ENCODE data around the gene ZNF146.

Gene ZNF146

DNA sequence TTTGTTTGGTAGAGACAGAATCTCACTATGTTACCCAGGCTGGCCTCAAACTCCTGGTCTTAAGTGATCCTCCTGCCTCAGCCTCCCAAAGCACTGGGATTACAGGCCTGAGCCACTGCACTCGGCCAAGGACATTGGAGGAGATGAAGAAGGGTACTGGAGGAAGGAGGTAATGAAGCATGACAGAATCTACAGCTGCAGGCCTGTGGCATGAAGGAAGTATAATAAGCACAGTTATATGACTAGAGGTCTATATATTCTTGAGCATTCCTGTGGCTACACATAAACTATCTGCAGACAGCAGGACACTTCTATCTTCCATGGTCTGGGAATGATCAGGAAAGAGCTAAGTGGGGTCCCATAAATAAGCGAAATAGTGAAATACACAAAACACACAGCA lies 18.7 kb upstream of the ZNF146 start:
- TF ChIP-seq, protein P1, sequence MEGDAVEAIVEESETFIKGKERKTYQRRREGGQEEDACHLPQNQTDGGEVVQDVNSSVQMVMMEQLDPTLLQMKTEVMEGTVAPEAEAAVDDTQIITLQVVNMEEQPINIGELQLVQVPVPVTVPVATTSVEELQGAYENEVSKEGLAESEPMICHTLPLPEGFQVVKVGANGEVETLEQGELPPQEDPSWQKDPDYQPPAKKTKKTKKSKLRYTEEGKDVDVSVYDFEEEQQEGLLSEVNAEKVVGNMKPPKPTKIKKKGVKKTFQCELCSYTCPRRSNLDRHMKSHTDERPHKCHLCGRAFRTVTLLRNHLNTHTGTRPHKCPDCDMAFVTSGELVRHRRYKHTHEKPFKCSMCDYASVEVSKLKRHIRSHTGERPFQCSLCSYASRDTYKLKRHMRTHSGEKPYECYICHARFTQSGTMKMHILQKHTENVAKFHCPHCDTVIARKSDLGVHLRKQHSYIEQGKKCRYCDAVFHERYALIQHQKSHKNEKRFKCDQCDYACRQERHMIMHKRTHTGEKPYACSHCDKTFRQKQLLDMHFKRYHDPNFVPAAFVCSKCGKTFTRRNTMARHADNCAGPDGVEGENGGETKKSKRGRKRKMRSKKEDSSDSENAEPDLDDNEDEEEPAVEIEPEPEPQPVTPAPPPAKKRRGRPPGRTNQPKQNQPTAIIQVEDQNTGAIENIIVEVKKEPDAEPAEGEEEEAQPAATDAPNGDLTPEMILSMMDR (IDR thresholded peaks at IDR 0.05; ENCODE audit: insufficient read depth, missing control alignments): no peak
- DNase-seq (ENCODE audit: insufficient read length, low spot score): no peak
- FAIRE-seq: no peak

DNA sequence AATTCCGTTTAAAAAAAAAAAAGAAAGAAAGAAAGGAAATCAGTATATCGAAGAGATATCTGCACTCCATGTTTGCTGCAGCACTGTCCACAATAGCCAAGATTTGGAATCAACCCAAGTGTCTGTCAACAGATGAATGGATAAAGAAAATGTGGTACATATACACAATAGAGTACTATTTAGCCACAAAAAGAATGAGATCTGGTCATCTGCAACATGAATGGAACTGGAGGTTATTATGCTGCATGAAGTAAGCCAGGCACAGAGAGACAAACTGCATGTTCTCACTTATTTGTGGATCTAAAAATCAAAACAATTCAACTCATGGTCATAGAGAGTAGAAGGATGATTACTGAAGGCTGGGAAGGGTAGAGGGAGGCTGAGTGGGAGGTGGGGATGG lies 16.8 kb upstream of the ZNF146 start:
- TF ChIP-seq, protein P1 (IDR thresholded peaks at IDR 0.05; ENCODE audit: insufficient read depth, missing control alignments): no peak
- no peak for FAIRE-seq
- no peak for DNase-seq (ENCODE audit: insufficient read length, low spot score)

DNA sequence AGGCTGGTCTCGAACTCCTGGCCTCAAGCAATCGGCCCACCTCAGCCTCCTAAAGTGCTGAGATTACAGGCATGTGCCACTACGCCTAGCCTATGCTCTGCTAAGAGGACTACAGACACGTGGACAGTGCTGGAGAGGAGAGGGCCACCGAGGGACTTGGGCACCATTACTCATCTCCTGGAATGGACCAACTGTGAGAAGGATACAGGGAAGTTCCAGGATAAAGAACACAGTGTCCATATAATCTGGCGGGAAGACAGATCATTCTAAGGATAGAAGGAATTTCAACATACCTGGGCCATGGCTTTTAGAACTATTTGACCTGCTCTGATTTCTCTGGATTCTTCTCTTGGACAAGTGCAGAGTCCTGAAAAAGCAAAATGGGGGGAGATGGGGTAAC lies 13.2 kb upstream of the ZNF146 start:
- no peak for DNase-seq (ENCODE audit: insufficient read length, low spot score)
- no peak for FAIRE-seq
- TF ChIP-seq, protein P1 (IDR thresholded peaks at IDR 0.05; ENCODE audit: insufficient read depth, missing control alignments): no peak

DNA sequence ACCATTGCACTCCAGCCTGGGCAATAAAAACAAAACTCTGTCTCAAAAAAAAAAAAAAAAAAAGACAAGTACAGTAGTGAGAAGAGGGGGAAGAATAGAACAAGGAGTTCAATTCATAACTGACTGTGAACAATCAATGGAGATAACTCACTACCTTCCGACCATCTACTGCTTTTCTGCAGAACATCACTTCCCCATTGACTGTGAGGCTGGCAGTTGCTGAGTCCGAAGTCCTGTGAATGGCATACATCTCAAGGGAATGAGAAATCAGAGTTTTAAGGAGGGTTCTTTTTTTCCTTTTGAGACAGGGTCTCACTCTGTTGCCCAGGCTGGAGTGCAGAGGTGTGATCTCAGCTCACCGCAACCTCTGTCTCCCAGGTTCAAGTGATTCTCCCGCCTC lies 11.6 kb upstream of the ZNF146 start:
- TF ChIP-seq, protein P1 (IDR thresholded peaks at IDR 0.05; ENCODE audit: insufficient read depth, missing control alignments): no peak
- FAIRE-seq (no peak), DNase-seq (ENCODE audit: insufficient read length, low spot score) (no peak)

DNA sequence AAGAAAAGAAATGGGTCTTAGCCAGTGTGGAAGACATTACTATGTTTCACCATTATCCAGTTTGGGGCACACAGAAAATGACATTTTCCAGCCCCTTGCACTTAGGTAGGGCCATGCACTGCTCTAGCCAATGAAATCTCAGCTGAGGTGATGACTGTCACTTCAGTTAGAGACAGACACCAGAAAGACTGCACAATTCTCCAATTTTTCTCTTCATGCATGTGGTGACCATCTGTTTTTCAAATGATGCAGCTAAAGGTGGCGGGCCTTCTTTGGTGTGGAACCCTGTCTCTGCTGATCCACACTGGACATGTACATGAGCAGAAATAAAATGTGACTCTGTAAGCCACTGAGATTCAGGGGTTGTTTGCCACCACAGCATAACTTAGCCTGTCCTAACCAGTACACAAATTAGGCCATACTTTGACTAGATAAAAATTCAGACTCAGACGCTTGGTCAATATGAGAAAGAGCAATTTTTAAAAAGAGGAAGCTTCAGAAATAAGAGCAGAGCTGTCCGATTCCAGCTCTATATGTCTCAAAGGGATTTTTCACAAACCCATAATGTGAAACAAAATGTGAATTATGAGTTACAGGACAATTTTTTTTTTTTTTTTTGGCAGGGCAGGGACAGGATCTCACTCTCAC lies 7.2 kb upstream of the ZNF146 start:
- DNase-seq (ENCODE audit: insufficient read length, low spot score): no peak

DNA sequence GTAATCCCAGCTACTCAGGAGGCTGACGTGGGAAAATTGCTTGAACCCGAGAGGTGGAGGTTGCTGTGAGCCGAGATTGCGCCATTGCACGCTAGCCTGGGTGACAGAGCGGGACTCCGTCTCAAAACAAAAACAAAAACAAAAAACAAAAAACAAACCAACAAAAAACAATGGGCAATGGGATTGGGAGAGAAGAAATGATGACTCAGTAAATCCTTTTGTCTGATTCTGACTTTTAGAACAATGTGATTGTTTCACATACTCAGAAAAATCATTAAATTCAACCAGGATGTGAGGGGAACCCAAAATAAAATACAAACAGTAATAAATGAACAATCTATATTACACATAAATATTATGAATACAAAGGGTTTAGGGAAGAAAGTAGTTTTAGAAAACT lies 5.5 kb upstream of the ZNF146 start:
- DNase-seq (ENCODE audit: insufficient read length, low spot score) (no peak), FAIRE-seq (no peak)
- TF ChIP-seq, protein P1 (IDR thresholded peaks at IDR 0.05; ENCODE audit: insufficient read depth, missing control alignments): no peak

More for the DNA sequence above, 7.2 kb upstream of the ZNF146 start:
- no peak for FAIRE-seq
- TF ChIP-seq, protein P1 (IDR thresholded peaks at IDR 0.05; ENCODE audit: insufficient read depth, missing control alignments): no peak

DNA sequence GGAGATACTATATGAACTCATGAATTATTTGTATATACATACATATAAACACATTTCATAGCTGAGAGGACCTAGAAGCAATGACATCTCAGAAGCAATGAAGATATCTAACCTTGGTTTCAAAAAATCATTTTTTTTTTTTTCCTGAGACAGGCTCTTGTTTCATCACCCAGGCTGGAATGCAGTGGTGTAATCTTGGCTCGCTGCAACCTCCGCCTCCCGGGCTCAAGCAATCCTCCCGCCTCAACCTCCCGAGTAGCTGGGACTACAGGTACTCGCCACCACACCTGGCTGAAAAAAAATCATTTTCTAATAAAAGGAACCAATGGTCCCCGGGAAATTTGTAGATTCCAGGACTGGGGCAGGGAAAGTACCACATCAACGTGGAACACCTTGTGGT lies 4.4 kb upstream of the ZNF146 start:
- TF ChIP-seq, protein P1 (IDR thresholded peaks at IDR 0.05; ENCODE audit: insufficient read depth, missing control alignments): no peak
- DNase-seq (ENCODE audit: insufficient read length, low spot score) (no peak), FAIRE-seq (no peak)
